Endothelial cell of umbilical vein (primary cell): ENCODE results near the gene NDUFS8. TPM values are rescaled to one million over a fixed set of nuclear protein-coding genes. Genes with fewer than 3 reads are reported as not detected.

Source experiments
- BruUV-seq: library from RNA; stranded (reverse); fragments of 400-500 nt; replicated peaks from 2 replicates; lab custom pipeline; 2021; lab: Mats Ljungman, UMichigan
- CTCF ChIA-PET: fragments of 300-600, 350-600 bp; sonication (Branson Sonifier 250); formaldehyde crosslinking; loops from one replicate; lab custom pipeline; 2021; ENCODE audit warnings: antibody characterized with exemption, inconsistent platforms; lab: Charles Lee
- POLR2A ChIA-PET: fragments of 300-600, 350-600 bp; sonication (Branson Sonifier 250); formaldehyde crosslinking; loops from one replicate; lab custom pipeline; 2021; ENCODE audit warnings: antibody characterized with exemption, inconsistent platforms; lab: Charles Lee
- DNase-seq: peaks from one replicate; pipeline ENCODE4 v3.0.0-alpha.2; 2011; ENCODE audit warnings: low read depth, low spot score
- FAIRE-seq: peaks from 2 replicates; lab custom pipeline; 2011; peaks lifted over from hg19 to GRCh38; lab: Jason Lieb, UNC
- H2AFZ ChIP-seq: 2 replicates; pipeline ENCODE4 v1.6.0; 2012; ENCODE audit warnings: low read depth, low read length, control low read depth, inconsistent platforms
- H3K27ac ChIP-seq: 2 replicates; pipeline ENCODE4 v1.5.1; 2011; ENCODE audit warnings: low read depth, mild to moderate bottlenecking, control low read depth, low read length, moderate library complexity; ENCODE audit not compliant: insufficient read depth
- H3K27me3 ChIP-seq, 2 experiments: 2 replicates each; pipeline versions ENCODE4 v1.6.0 to v1.6.1; 2011; ENCODE audit warnings: low read length in 2 of 2, mixed read lengths in 1 of 2; ENCODE audit not compliant: control insufficient read depth in 2 of 2, insufficient read depth in 2 of 2
- H3K36me3 ChIP-seq, 2 experiments: 2 replicates in 1 of 2; 3 replicates in 1 of 2; pipeline ENCODE4 v1.5.1; 2011; ENCODE audit warnings: low read length in 2 of 2, mild to moderate bottlenecking in 1 of 2, moderate library complexity in 1 of 2; ENCODE audit not compliant: control insufficient read depth in 2 of 2, insufficient read depth in 2 of 2; ENCODE audit errors: extremely low read depth in 1 of 2
- H3K4me1 ChIP-seq: 3 replicates; pipeline ENCODE4 v1.5.1; 2011; ENCODE audit warnings: mild to moderate bottlenecking, low read length; ENCODE audit not compliant: control insufficient read depth, insufficient read depth; ENCODE audit errors: extremely low read depth
- H3K4me2 ChIP-seq: 2 replicates; pipeline ENCODE4 v1.6.1; 2011; ENCODE audit warnings: low read length, control low read depth, mixed read lengths; ENCODE audit not compliant: insufficient read depth
- H3K4me3 ChIP-seq, 3 experiments: fragments of 200-600 bp in 1 of 3; sonication (generic), shearing (Covaris generic) in 1 of 3; replicated peaks in 1 of 3; 2 replicates each; pipeline ENCODE4 v1.5.1; 2011 to 2016; ENCODE audit warnings: control low read depth in 3 of 3, low read length in 3 of 3, mild to moderate bottlenecking in 2 of 3, inconsistent platforms in 1 of 3, low read depth in 1 of 3, moderate library complexity in 1 of 3; ENCODE audit not compliant: insufficient read depth in 1 of 3
- H3K79me2 ChIP-seq: 2 replicates; pipeline ENCODE4 v1.6.0; 2012; ENCODE audit warnings: low read length, inconsistent platforms; ENCODE audit not compliant: control insufficient read depth, insufficient read depth
- H3K9ac ChIP-seq: replicated peaks from 2 replicates; pipeline ENCODE3; 2011; ENCODE audit warnings: low read length, control low read depth; ENCODE audit not compliant: insufficient read depth; ENCODE audit errors: extremely low read depth
- H3K9me1 ChIP-seq: replicated peaks from 3 replicates; pipeline ENCODE4 v1.6.0; 2011; ENCODE audit warnings: mild to moderate bottlenecking, low read length; ENCODE audit not compliant: control insufficient read depth, insufficient read depth; ENCODE audit errors: extremely low read depth
- H3K9me3 ChIP-seq: replicated peaks from 2 replicates; pipeline ENCODE4 v1.5.1; 2012; ENCODE audit warnings: low read length, inconsistent platforms; ENCODE audit not compliant: control insufficient read depth, insufficient read depth
- H4K20me1 ChIP-seq: replicated peaks from 2 replicates; pipeline ENCODE3; 2011; ENCODE audit warnings: mild to moderate bottlenecking, low read length; ENCODE audit not compliant: control insufficient read depth, insufficient read depth; ENCODE audit errors: extremely low read depth
- CTCF ChIP-seq, 2 donors: IDR thresholded peaks; 1 replicate in 1 of 2; 2 replicates in 1 of 2; pipeline ENCODE4 v1.5.1; 2011; ENCODE audit warnings: low read length in 2 of 2, mild to moderate bottlenecking in 2 of 2, moderate library complexity in 2 of 2, control low read depth in 1 of 2, inconsistent platforms in 1 of 2, low read depth in 1 of 2; ENCODE audit not compliant: insufficient read depth in 1 of 2; ENCODE audit errors: extremely low read depth in 1 of 2
- FOS ChIP-seq: IDR thresholded peaks from 2 replicates; pipeline ENCODE4 v1.6.1; 2011; ENCODE audit warnings: mild to moderate bottlenecking, low read length, moderate library complexity, borderline replicate concordance; ENCODE audit not compliant: insufficient read depth
- GATA2 ChIP-seq: IDR thresholded peaks from 2 replicates; pipeline ENCODE4 v1.7.0; 2011; ENCODE audit warnings: low read depth, mild to moderate bottlenecking, moderate library complexity, mixed read lengths, low read length; ENCODE audit not compliant: insufficient read length, insufficient read depth
- MAX ChIP-seq: IDR thresholded peaks from 2 replicates; pipeline ENCODE4 v1.6.1; 2011; ENCODE audit not compliant: insufficient read depth, insufficient read length
- MYC ChIP-seq: IDR thresholded peaks from one replicate; pipeline ENCODE4 v1.6.1; 2011; ENCODE audit warnings: mild to moderate bottlenecking, low read depth, low read length
- POLR2AphosphoS5 ChIP-seq: IDR thresholded peaks from 2 replicates; pipeline ENCODE4 v1.6.1; 2012; ENCODE audit warnings: low read depth, mild to moderate bottlenecking, control low read depth, low read length, moderate library complexity; ENCODE audit not compliant: insufficient read depth
- dilution Hi-C: fragments of 300-500 bp; cut with MboI; formaldehyde crosslinking; loops from one replicate; pipeline ENCODE4 v1.15.0; 2019; ENCODE audit warnings: low sequenced_read_pairs; ENCODE audit not compliant: extremely low pct_ligation_motif_present
- intact Hi-C: fragments of 100-400 bp; cut with micrococcal nuclease; formaldehyde crosslinking; loops from one replicate; pipeline ENCODE4 v1.10.0; 2022
- polyA plus RNA-seq, 4 experiments: library from polyadenylated mRNA; depleted of rRNA in 3 of 4; stranded (reverse) in 3 of 4; unstranded in 1 of 4; fragments of >200 nt; gene quantifications; 2 replicates each; pipeline versions ENCODE4 v1.2.1 to v1.2.3, GENCODE V29; 2011 to 2012; ENCODE audit warnings: missing spikeins in 1 of 4
- total RNA-seq: library from RNA; stranded (reverse); gene quantifications from 2 replicates; pipeline ENCODE4 v1.2.3, GENCODE V29; 2021

The NDUFS8 gene
- total and polyA plus RNA-seq, 2 donors (not counting 3 experiments of a cell fraction or from before 2014, with no cell fraction given) = 166 to 170 TPM

- intact Hi-C loops = no loop called here
- H3K4me2 ChIP-seq = no peak overlapping the region
- H3K36me3 ChIP-seq = no peaks in the 10 kb centered on the region
- no peaks in the 10 kb centered on the region for H4K20me1 ChIP-seq
- H3K4me1 ChIP-seq = peaks cover 4% of the 10 kb centered on the region
- no TSS peak for BruUV-seq
- H2AFZ ChIP-seq = no peak overlapping the region
- no peak overlapping the region for H3K4me3 ChIP-seq
- FAIRE-seq = no peak
- ChIA-PET CTCF (interaction anchor here (0.6 kb wide), 1 partner anchor 649 kb away, joined by 3 read pairs; no protein-coding TSS in a partner anchor), POLR2A (no interaction called here)
- TF ChIP-seq FOS (no peak), MAX (no peak), GATA2 (no peak), MYC (no peak), POLR2AphosphoS5 (no peak), CTCF (IDR thresholded peaks at IDR 0.05; ENCODE audit: extremely low read depth in 1 of 2, insufficient read depth in 1 of 2, low read depth in 1 of 2, low read length in 2 of 2) (no peak)
- no peaks in the 10 kb centered on the region for H3K9me1 ChIP-seq
- no peaks in the 10 kb centered on the region for H3K27me3 ChIP-seq
- no peak overlapping the region for H3K27ac ChIP-seq
- H3K79me2 ChIP-seq = no peaks in the 10 kb centered on the region
- no peaks in the 10 kb centered on the region for H3K9me3 ChIP-seq
- DNase-seq = no peak
- no peak overlapping the region for H3K9ac ChIP-seq
- dilution Hi-C loops = no loop called here
These were observed 11.0 kb upstream of the NDUFS8 start for GRCh38 chr11:68019486-68019885.
